ENCODE data around the gene DGKI. TPM values are rescaled to one million over a fixed set of nuclear protein-coding genes. Genes with fewer than 3 reads are reported as not detected.

Gene DGKI
- total RNA-seq, 1 experiment from 2014 or later = 0.55 TPM

GRCh38 chr7:137658190-137658900, 188.4 kb downstream of the DGKI start:
- Histone ChIP-seq H2BK5ac (ENCODE audit: insufficient read length, low read length) (no peak overlapping the region), H3K18ac (ENCODE audit: insufficient read length, low read depth, low read length) (no peak overlapping the region), H3K23me2 (ENCODE audit: insufficient read length, low read depth, low read length, poor library complexity, severe bottlenecking) (no peaks in the 10 kb centered on the region), H4K8ac (replicated peaks; ENCODE audit: insufficient read length, low read depth, low read length) (no peak overlapping the region), H2BK120ac (ENCODE audit: low read depth, low read length, poor library complexity, severe bottlenecking) (no peak overlapping the region), H3T11ph (ENCODE audit: low read length) (no peak overlapping the region), H3K4ac (ENCODE audit: low read depth, low read length) (no peak overlapping the region), H2AFZ (ENCODE audit: low read length) (no peak overlapping the region), H3K14ac (ENCODE audit: insufficient read depth, low read length) (no peak overlapping the region), H3K27ac (ENCODE audit: insufficient read length, low read depth, low read length) (no peak overlapping the region), H4K91ac (ENCODE audit: insufficient read length, low read depth, low read length) (no peak overlapping the region), H4K20me1 (ENCODE audit: control insufficient read depth, insufficient read depth, insufficient read length) (no peaks in the 10 kb centered on the region), H2BK12ac (ENCODE audit: insufficient read length, low read depth, low read length) (no peak overlapping the region), H4K5ac (ENCODE audit: insufficient read length, low read depth, low read length) (no peak overlapping the region), H3K27me3 (ENCODE audit: insufficient read depth, low read length) (no peaks in the 10 kb centered on the region), H3K56ac (ENCODE audit: insufficient read length, low read depth, low read length) (no peak overlapping the region), H3K23ac (ENCODE audit: insufficient read length, low read depth, low read length) (no peak overlapping the region), H2BK20ac (ENCODE audit: low read depth, low read length, poor library complexity, severe bottlenecking) (no peak overlapping the region), H3K79me2 (ENCODE audit: insufficient read depth, low read length) (no peaks in the 10 kb centered on the region), H3K4me1 (ENCODE audit: insufficient read depth, low read length) (peaks cover 10% of the 10 kb centered on the region), H3K4me2 (ENCODE audit: insufficient read depth, insufficient read length, low read length) (peak overlapping the region; percentile 32), H3K9me3 (ENCODE audit: control insufficient read depth, low read depth, low read length) (no peaks in the 10 kb centered on the region), H3K79me1 (ENCODE audit: insufficient read depth, low read depth, low read length, poor library complexity, severe bottlenecking) (no peaks in the 10 kb centered on the region), H2BK15ac (ENCODE audit: low read depth, low read length) (no peak overlapping the region), H2AK5ac (ENCODE audit: insufficient read length, low read length) (no peak overlapping the region), H3K9ac (ENCODE audit: extremely low read depth, insufficient read length, low read length) (no peak overlapping the region)
- DNase-seq = no peak
- H3K27ac Mint-ChIP-seq = peak overlapping the region in 1 of 3 experiments; percentile 45; a peak in 2 of 7 replicates
- peaks cover 0 to 3% of the 10 kb centered on the region in 2 experiments; a peak in 1 of 5 replicates for H3K9me3 Mint-ChIP-seq
- H3K4me1 Mint-ChIP-seq = peaks cover 41 to 43% of the 10 kb centered on the region in 2 experiments
- no peaks in the 10 kb centered on the region for H3K27me3 Mint-ChIP-seq (ENCODE audit: low read depth)
- no peak overlapping the region; a peak in 2 of 5 replicates for H3K4me3 Mint-ChIP-seq
- WGBS (ENCODE audit: extremely low coverage, insufficient read length, low lambda C conversion rate) = no CpG with 5 or more reads among the region's 9 CpGs
- TF ChIP-seq CTCF (conservative IDR thresholded peaks at IDR 0.05) = no peak
- peaks cover 0 to 3% (median 0%) of the 10 kb centered on the region in 3 experiments; a peak in 3 of 7 replicates for H3K36me3 Mint-ChIP-seq (ENCODE audit: insufficient read depth in 1 of 3, low read depth in 3 of 3)
